ENCODE results near the gene CRK.

DNA sequence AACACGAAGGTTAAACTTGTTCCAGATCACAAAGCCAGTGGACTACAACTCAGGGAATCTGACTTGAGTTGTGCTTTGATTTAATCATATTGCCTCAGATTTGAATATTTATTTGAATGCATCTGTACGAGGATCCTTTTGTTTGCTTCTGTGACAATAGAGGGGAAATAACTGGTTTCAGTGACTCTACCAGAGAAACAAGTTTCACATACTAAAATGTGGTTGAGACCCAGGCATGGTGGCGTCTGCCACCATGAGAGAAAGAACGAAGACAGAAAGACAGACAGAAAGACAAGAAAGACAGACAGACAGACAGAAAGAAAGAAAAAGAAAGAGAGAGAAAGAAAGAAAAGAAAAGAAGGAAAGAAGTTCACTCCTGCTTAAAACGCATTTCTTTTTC lies 80.0 kb downstream of the CRK start:
- TF ChIP-seq RFX5 (IDR thresholded peaks at IDR 0.05; ENCODE audit: low read depth, low read length): no peak
- TF ChIP-seq POLR2A (IDR thresholded peaks at IDR 0.05; ENCODE audit: low read depth, low read length): no peak
- no peak for TF ChIP-seq CTCF (conservative IDR thresholded peaks at IDR 0.05; ENCODE audit: low read depth, low read length)
- TF ChIP-seq RAD21 (IDR thresholded peaks at IDR 0.05; ENCODE audit: low read length): no peak
- TF ChIP-seq, protein P1, sequence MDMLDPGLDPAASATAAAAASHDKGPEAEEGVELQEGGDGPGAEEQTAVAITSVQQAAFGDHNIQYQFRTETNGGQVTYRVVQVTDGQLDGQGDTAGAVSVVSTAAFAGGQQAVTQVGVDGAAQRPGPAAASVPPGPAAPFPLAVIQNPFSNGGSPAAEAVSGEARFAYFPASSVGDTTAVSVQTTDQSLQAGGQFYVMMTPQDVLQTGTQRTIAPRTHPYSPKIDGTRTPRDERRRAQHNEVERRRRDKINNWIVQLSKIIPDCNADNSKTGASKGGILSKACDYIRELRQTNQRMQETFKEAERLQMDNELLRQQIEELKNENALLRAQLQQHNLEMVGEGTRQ (IDR thresholded peaks at IDR 0.05; ENCODE audit: low read depth, low read length): no peak
- TF ChIP-seq FOS (IDR thresholded peaks at IDR 0.05; ENCODE audit: low read depth, low read length): no peak
- no peak for TF ChIP-seq CHD1 (IDR thresholded peaks at IDR 0.05; ENCODE audit: low read depth, low read length)
